ENCODE data around the gene AHDC1.

DNA sequence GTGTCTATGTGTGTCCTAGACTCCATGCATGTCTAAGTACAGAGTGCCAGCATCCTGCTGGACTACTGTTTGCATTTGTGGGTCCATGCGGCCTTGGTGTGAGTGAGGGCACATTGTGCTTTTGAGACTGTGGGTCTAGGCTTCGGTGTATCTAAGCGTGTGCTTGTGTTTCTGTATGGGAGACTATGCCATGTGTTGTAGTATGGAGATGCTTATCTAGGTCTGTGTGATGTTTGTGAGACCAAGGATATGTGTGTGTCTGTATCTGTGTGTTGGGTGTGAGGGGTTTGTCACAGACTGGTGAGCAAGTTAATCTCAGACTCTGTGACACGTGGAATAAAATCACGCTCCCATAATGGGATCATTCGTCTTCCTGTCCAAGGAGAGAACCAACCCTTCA, 14.5 kb downstream of the AHDC1 start:
- TF ChIP-seq EZH2 (IDR thresholded peaks at IDR 0.05; ENCODE audit: insufficient read depth, poor library complexity, severe bottlenecking) (no peak), EZH2phosphoT487 (IDR thresholded peaks at IDR 0.05; ENCODE audit: insufficient read depth, low read depth) (no peak)
